ENCODE data around the gene GAL3ST2. TPM values are rescaled to one million over a fixed set of nuclear protein-coding genes. Genes with fewer than 3 reads are reported as not detected.

The GAL3ST2 gene
- total RNA-seq, 4 donors from 2014 or later = 50.8 to 364 (median 76.0) TPM

DNA sequence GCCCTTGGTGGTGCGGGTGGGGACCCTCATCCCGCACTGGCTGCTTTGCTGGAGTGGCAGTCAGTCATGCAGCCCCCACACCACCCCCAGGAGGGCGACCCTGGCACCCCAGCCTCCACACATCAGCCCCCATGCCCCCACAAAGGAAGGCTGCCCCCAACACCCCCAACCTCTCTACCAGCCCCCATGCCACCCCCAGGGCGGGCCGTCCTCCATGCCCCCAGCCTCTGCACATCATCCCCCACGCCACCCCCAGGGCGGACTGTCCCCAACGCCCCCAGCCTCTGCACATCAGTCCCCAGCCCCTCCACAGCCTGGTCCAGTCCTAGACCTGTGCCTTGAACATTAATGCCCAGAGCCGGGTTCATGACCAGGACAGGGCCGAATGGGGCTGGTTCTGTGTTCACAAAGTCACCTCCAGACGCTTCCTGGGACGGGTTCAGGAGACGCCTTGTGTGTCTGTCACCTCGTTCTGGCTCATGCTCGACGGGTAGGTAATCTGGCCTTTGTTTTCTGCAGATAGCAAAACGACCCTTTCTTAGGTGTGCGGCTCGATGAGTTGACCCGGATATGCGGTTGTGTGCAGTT lies 23.8 kb upstream of the GAL3ST2 start:
- WGBS, 2 donors (ENCODE audit: low coverage in 1 of 2) = 90 to 96% methylated on average over 4 to 17 of the region's 21 CpGs
- Histone ChIP-seq H3K27ac (no peak overlapping the region), H3K36me3 (no peaks in the 10 kb centered on the region), H3K9me3 (no peaks in the 10 kb centered on the region), H3K4me3 (no peak overlapping the region), H3K27me3 (no peaks in the 10 kb centered on the region), H3K4me1 (no peaks in the 10 kb centered on the region)
- in situ Hi-C loops (cut with MboI; ENCODE audit: low pct_ligation_motif_present in 1 of 4, low pct_unique_long_range_greater_than_20kb in 1 of 4, low sequenced_read_pairs in 3 of 4) = no loop called here
- DNase-seq = no peak
- TF ChIP-seq POLR2A (IDR thresholded peaks at IDR 0.05) = no peak
- TF ChIP-seq, protein P1, sequence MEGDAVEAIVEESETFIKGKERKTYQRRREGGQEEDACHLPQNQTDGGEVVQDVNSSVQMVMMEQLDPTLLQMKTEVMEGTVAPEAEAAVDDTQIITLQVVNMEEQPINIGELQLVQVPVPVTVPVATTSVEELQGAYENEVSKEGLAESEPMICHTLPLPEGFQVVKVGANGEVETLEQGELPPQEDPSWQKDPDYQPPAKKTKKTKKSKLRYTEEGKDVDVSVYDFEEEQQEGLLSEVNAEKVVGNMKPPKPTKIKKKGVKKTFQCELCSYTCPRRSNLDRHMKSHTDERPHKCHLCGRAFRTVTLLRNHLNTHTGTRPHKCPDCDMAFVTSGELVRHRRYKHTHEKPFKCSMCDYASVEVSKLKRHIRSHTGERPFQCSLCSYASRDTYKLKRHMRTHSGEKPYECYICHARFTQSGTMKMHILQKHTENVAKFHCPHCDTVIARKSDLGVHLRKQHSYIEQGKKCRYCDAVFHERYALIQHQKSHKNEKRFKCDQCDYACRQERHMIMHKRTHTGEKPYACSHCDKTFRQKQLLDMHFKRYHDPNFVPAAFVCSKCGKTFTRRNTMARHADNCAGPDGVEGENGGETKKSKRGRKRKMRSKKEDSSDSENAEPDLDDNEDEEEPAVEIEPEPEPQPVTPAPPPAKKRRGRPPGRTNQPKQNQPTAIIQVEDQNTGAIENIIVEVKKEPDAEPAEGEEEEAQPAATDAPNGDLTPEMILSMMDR (IDR thresholded peaks at IDR 0.05) = no peak
- no peak for TF ChIP-seq POLR2AphosphoS5 (IDR thresholded peaks at IDR 0.05)
- TF ChIP-seq EP300 (IDR thresholded peaks at IDR 0.05; ENCODE audit: low read depth) = no peak
- intact Hi-C loops (cut with DNase I; ENCODE audit: low total_unique reads) = no loop called here

GRCh38 chr2:241753493-241753892 lies 23.1 kb upstream of the GAL3ST2 start:
- no peak for TF ChIP-seq POLR2A (IDR thresholded peaks at IDR 0.05)
- TF ChIP-seq POLR2AphosphoS5 (IDR thresholded peaks at IDR 0.05) = no peak
- TF ChIP-seq EP300 (IDR thresholded peaks at IDR 0.05; ENCODE audit: low read depth) = no peak
- TF ChIP-seq, protein P1 (IDR thresholded peaks at IDR 0.05) = no peak
- 96% methylated on average over 8 of the region's 17 CpGs; no CpG with 5 or more reads in 1 of the 2 donors for WGBS, 2 donors (ENCODE audit: low coverage in 1 of 2)
- intact Hi-C loops (cut with DNase I; ENCODE audit: low total_unique reads) = no loop called here
- Histone ChIP-seq H3K27me3 (no peaks in the 10 kb centered on the region), H3K9me3 (no peaks in the 10 kb centered on the region), H3K27ac (no peak overlapping the region), H3K36me3 (no peaks in the 10 kb centered on the region), H3K4me3 (no peak overlapping the region), H3K4me1 (no peaks in the 10 kb centered on the region)
- DNase-seq = no peak
- in situ Hi-C loops (cut with MboI; ENCODE audit: low pct_ligation_motif_present in 1 of 4, low pct_unique_long_range_greater_than_20kb in 1 of 4, low sequenced_read_pairs in 3 of 4) = no loop called here

GRCh38 chr2:241754042-241754441 lies 22.6 kb upstream of the GAL3ST2 start:
- Histone ChIP-seq H3K4me1 (no peaks in the 10 kb centered on the region), H3K4me3 (no peak overlapping the region), H3K27ac (no peak overlapping the region), H3K36me3 (no peaks in the 10 kb centered on the region), H3K9me3 (no peaks in the 10 kb centered on the region), H3K27me3 (no peaks in the 10 kb centered on the region)
- no peak for DNase-seq
- in situ Hi-C loops (cut with MboI; ENCODE audit: low pct_ligation_motif_present in 1 of 4, low pct_unique_long_range_greater_than_20kb in 1 of 4, low sequenced_read_pairs in 3 of 4) = no loop called here
- TF ChIP-seq EP300 (IDR thresholded peaks at IDR 0.05; ENCODE audit: low read depth) = no peak
- TF ChIP-seq POLR2AphosphoS5 (IDR thresholded peaks at IDR 0.05) = no peak
- intact Hi-C loops (cut with DNase I; ENCODE audit: low total_unique reads) = no loop called here
- WGBS, 2 donors (ENCODE audit: low coverage in 1 of 2) = 97% methylated on average over 20 of the region's 20 CpGs; no CpG with 5 or more reads in 1 of the 2 donors

GRCh38 chr2:241755166-241755565 lies 21.5 kb upstream of the GAL3ST2 start:
- H3K27me3 ChIP-seq = no peaks in the 10 kb centered on the region
- no peaks in the 10 kb centered on the region for H3K9me3 ChIP-seq
- no peak for TF ChIP-seq POLR2AphosphoS5 (IDR thresholded peaks at IDR 0.05)
- no peak for TF ChIP-seq POLR2A (IDR thresholded peaks at IDR 0.05)
- TF ChIP-seq, protein P1 (IDR thresholded peaks at IDR 0.05) = no peak
- no peak for TF ChIP-seq EP300 (IDR thresholded peaks at IDR 0.05; ENCODE audit: low read depth)
- WGBS, 2 donors (ENCODE audit: low coverage in 1 of 2) = 89% methylated on average over 15 of the region's 18 CpGs; no CpG with 5 or more reads in 1 of the 2 donors
- intact Hi-C loops (cut with DNase I; ENCODE audit: low total_unique reads) (no loop called here), in situ Hi-C loops (cut with MboI; ENCODE audit: low pct_ligation_motif_present in 1 of 4, low pct_unique_long_range_greater_than_20kb in 1 of 4, low sequenced_read_pairs in 3 of 4) (no loop called here)
- H3K27ac ChIP-seq = no peak overlapping the region
- H3K36me3 ChIP-seq = no peaks in the 10 kb centered on the region
- H3K4me3 ChIP-seq = no peak overlapping the region
- no peaks in the 10 kb centered on the region for H3K4me1 ChIP-seq
- no peak for DNase-seq

GRCh38 chr2:241755777-241756176 lies 20.8 kb upstream of the GAL3ST2 start:
- Histone ChIP-seq H3K27me3 (no peaks in the 10 kb centered on the region), H3K36me3 (no peaks in the 10 kb centered on the region), H3K27ac (no peak overlapping the region), H3K9me3 (no peaks in the 10 kb centered on the region), H3K4me1 (no peaks in the 10 kb centered on the region), H3K4me3 (no peak overlapping the region)
- DNase-seq = no peak
- in situ Hi-C loops (cut with MboI; ENCODE audit: low pct_ligation_motif_present in 1 of 4, low pct_unique_long_range_greater_than_20kb in 1 of 4, low sequenced_read_pairs in 3 of 4) = no loop called here
- TF ChIP-seq POLR2AphosphoS5 (IDR thresholded peaks at IDR 0.05) (no peak), EP300 (IDR thresholded peaks at IDR 0.05; ENCODE audit: low read depth) (no peak), POLR2A (IDR thresholded peaks at IDR 0.05) (no peak)
- TF ChIP-seq, protein P1 (IDR thresholded peaks at IDR 0.05) = no peak
- intact Hi-C loops (cut with DNase I; ENCODE audit: low total_unique reads) = no loop called here
- 95% methylated on average over 24 of the region's 27 CpGs; no CpG with 5 or more reads in 1 of the 2 donors for WGBS, 2 donors (ENCODE audit: low coverage in 1 of 2)
